ENCODE data around the gene DGAT2.

DGAT2 gene

GRCh38 chr11:75821202-75821601, 52.6 kb downstream of the DGAT2 start:
- in situ Hi-C loops (cut with HindIII; ENCODE audit: low sequenced_read_pairs): no loop called here

- in situ Hi-C loops (cut with HindIII; ENCODE audit: low sequenced_read_pairs): no loop called here
Observed at GRCh38 chr11:75822541-75822940, 54.0 kb downstream of the DGAT2 start.

GRCh38 chr11:75823415-75823814, 54.8 kb downstream of the DGAT2 start:
- in situ Hi-C loops (cut with HindIII; ENCODE audit: low sequenced_read_pairs): no loop called here

GRCh38 chr11:75823946-75824345, 55.4 kb downstream of the DGAT2 start:
- in situ Hi-C loops (cut with HindIII; ENCODE audit: low sequenced_read_pairs): no loop called here

GRCh38 chr11:75826461-75827230, 58.1 kb downstream of the DGAT2 start:
- in situ Hi-C loops (cut with HindIII; ENCODE audit: low sequenced_read_pairs): no loop called here

GRCh38 chr11:75827562-75827961, 59.0 kb downstream of the DGAT2 start:
- in situ Hi-C loops (cut with HindIII; ENCODE audit: low sequenced_read_pairs): no loop called here

- in situ Hi-C loops (cut with HindIII; ENCODE audit: low sequenced_read_pairs): no loop called here
Observed at GRCh38 chr11:75831915-75832502, 63.4 kb downstream of the DGAT2 start.

- in situ Hi-C loops (cut with HindIII; ENCODE audit: low sequenced_read_pairs): no loop called here
Observed at GRCh38 chr11:75834728-75835127, 66.2 kb downstream of the DGAT2 start.

GRCh38 chr11:75836417-75836816, 67.8 kb downstream of the DGAT2 start:
- in situ Hi-C loops (cut with HindIII; ENCODE audit: low sequenced_read_pairs): no loop called here

- in situ Hi-C loops (cut with HindIII; ENCODE audit: low sequenced_read_pairs): no loop called here
Observed at GRCh38 chr11:75839851-75840250, 71.3 kb downstream of the DGAT2 start.

- in situ Hi-C loops (cut with HindIII; ENCODE audit: low sequenced_read_pairs): no loop called here
Observed at GRCh38 chr11:75840522-75840921, 71.9 kb downstream of the DGAT2 start.

- in situ Hi-C loops (cut with HindIII; ENCODE audit: low sequenced_read_pairs): no loop called here
Observed at GRCh38 chr11:75841739-75842138, 73.2 kb downstream of the DGAT2 start.

- in situ Hi-C loops (cut with HindIII; ENCODE audit: low sequenced_read_pairs): no loop called here
Observed at GRCh38 chr11:75845324-75845723, 76.7 kb downstream of the DGAT2 start.

GRCh38 chr11:75849894-75850293, 81.3 kb downstream of the DGAT2 start:
- in situ Hi-C loops (cut with HindIII; ENCODE audit: low sequenced_read_pairs): no loop called here

GRCh38 chr11:75850787-75851186, 82.2 kb downstream of the DGAT2 start:
- in situ Hi-C loops (cut with HindIII; ENCODE audit: low sequenced_read_pairs): no loop called here
